Measurements from ENCODE around the gene KCNIP2.

DNA sequence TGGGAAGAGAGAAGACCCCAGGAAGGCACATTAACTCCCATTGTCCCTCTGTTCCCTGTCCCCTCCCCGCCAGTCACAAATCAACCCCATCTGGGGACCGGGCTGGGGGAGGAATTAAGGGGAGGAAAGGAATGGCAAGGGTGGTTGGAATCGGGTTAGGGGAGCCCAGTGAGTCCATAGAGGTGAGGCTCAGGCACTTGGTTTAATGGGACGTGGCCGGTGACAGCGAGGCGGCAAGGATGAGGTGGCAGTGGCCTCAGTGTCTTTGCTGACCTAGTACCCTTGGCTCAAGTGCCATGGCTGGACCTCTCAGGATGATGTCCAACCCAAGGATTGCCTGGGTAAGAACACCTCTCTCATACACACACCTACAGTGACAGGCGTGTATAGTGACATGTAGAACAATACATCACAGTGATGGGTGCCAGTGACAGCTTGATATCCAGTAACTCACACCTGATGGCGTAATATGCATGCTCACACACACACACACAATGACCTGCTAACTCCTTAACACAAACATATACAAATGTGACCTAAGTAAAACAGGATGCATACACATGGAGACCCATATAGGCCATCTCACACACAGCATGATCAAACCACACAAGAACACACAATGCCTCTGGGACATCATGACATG lies 12.3 kb downstream of the KCNIP2 start:
- TF ChIP-seq, protein P1, sequence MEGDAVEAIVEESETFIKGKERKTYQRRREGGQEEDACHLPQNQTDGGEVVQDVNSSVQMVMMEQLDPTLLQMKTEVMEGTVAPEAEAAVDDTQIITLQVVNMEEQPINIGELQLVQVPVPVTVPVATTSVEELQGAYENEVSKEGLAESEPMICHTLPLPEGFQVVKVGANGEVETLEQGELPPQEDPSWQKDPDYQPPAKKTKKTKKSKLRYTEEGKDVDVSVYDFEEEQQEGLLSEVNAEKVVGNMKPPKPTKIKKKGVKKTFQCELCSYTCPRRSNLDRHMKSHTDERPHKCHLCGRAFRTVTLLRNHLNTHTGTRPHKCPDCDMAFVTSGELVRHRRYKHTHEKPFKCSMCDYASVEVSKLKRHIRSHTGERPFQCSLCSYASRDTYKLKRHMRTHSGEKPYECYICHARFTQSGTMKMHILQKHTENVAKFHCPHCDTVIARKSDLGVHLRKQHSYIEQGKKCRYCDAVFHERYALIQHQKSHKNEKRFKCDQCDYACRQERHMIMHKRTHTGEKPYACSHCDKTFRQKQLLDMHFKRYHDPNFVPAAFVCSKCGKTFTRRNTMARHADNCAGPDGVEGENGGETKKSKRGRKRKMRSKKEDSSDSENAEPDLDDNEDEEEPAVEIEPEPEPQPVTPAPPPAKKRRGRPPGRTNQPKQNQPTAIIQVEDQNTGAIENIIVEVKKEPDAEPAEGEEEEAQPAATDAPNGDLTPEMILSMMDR (IDR thresholded peaks at IDR 0.05), result no peak
- TF ChIP-seq REST (IDR thresholded peaks at IDR 0.05; ENCODE audit: insufficient read depth in 1 of 2, low read depth in 2 of 2, low read length in 1 of 2), result no peak

All from Panc1 (cell line).